ENCODE results near the gene PBX2. TPM values are rescaled to one million over a fixed set of nuclear protein-coding genes. Genes with fewer than 3 reads are reported as not detected.

The PBX2 gene
- total and polyA plus RNA-seq, 4 donors, result 1.5 to 52.5 (median 18.7) TPM

DNA sequence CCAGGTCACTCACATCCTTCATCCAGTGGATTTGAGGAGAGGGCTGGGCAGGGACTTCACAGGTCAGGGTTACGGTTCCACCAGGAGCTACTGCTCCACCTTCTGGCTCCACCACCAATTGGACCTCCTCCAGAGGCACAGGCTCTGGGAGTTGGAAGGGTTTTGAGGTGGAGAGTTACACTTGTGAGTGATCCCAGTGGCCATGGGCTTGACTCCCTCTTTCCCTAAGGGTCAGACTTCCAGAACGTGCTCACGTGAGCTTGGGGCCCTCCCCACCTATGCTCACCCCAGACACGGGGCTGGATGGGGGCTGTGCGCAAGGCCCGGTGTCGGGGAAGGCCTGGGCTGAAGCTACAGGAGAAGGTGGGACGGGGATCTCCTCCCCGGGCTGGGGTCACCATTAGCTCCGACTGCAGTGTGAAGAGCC lies 7.4 kb downstream of the PBX2 start:
- 93% methylated on average over 10 of the region's 10 CpGs for WGBS
- peaks cover 0 to 15% (median 14%) of the 10 kb centered on the region in 4 donors for H3K4me1 ChIP-seq (ENCODE audit: control insufficient read depth in 4 of 4, insufficient read depth in 4 of 4, low read length in 3 of 4)
- TF ChIP-seq HNF4A (conservative IDR thresholded peaks at IDR 0.05), result no peak
- TF ChIP-seq RAD21 (IDR thresholded peaks at IDR 0.05), result no peak
- TF ChIP-seq YY1 (IDR thresholded peaks at IDR 0.05), result no peak
- no peak for TF ChIP-seq RXRA (IDR thresholded peaks at IDR 0.05)
- no peak for TF ChIP-seq HNF4G (IDR thresholded peaks at IDR 0.05)
- no peak for TF ChIP-seq FOXA1 (IDR thresholded peaks at IDR 0.05)
- no peak for TF ChIP-seq TAF1 (conservative IDR thresholded peaks at IDR 0.05)
- TF ChIP-seq EGR1 (IDR thresholded peaks at IDR 0.05; ENCODE audit: low read depth in 2 of 2), result no peak
- TF ChIP-seq NR2F2 (IDR thresholded peaks at IDR 0.05), result no peak
- H3K36me3 ChIP-seq (ENCODE audit: control insufficient read depth in 4 of 4, insufficient read depth in 3 of 4, low read depth in 1 of 4, low read length in 3 of 4), result peaks cover 0 to 33% (median 17%) of the 10 kb centered on the region in 4 donors
- H3K27me3 ChIP-seq (ENCODE audit: control insufficient read depth in 4 of 4, insufficient read depth in 4 of 4, low read length in 3 of 4), result no peaks in the 10 kb centered on the region
- no peak overlapping the region for H3K27ac ChIP-seq (ENCODE audit: low read depth in 1 of 2, low read length in 2 of 2)
- peak; percentile 52 for DNase-seq (ENCODE audit: low spot score)
- H3K4me3 ChIP-seq (ENCODE audit: low read depth in 1 of 3, low read length in 3 of 3), result no peak overlapping the region
- no peaks in the 10 kb centered on the region for H3K9me3 ChIP-seq (ENCODE audit: control insufficient read depth in 4 of 4, low read length in 3 of 4)
- H3K9ac ChIP-seq (ENCODE audit: low read depth in 1 of 2, low read length in 2 of 2), result no peak overlapping the region

GRCh38 chr6:32181915-32182529 lies 8.0 kb downstream of the PBX2 start:
- no peak for TF ChIP-seq RAD21 (IDR thresholded peaks at IDR 0.05)
- Histone ChIP-seq H3K4me1 (ENCODE audit: control insufficient read depth in 4 of 4, insufficient read depth in 4 of 4, low read length in 3 of 4) (peaks cover 0 to 20% (median 18%) of the 10 kb centered on the region in 4 donors), H3K36me3 (ENCODE audit: control insufficient read depth in 4 of 4, insufficient read depth in 3 of 4, low read depth in 1 of 4, low read length in 3 of 4) (peaks cover 0 to 29% (median 13%) of the 10 kb centered on the region in 4 donors), H3K27ac (ENCODE audit: low read depth in 1 of 2, low read length in 2 of 2) (no peak overlapping the region), H3K27me3 (ENCODE audit: control insufficient read depth in 4 of 4, insufficient read depth in 4 of 4, low read length in 3 of 4) (no peaks in the 10 kb centered on the region), H3K9ac (ENCODE audit: low read depth in 1 of 2, low read length in 2 of 2) (no peak overlapping the region), H3K9me3 (ENCODE audit: control insufficient read depth in 4 of 4, low read length in 3 of 4) (no peaks in the 10 kb centered on the region), H3K4me3 (ENCODE audit: low read depth in 1 of 3, low read length in 3 of 3) (no peak overlapping the region)
- 87% methylated on average over 10 of the region's 10 CpGs for WGBS
- DNase-seq (ENCODE audit: low spot score), result peak; percentile 74

GRCh38 chr6:32181148-32181702 lies 8.8 kb downstream of the PBX2 start:
- H3K36me3 ChIP-seq (ENCODE audit: control insufficient read depth in 4 of 4, insufficient read depth in 3 of 4, low read depth in 1 of 4, low read length in 3 of 4), result peaks cover 0 to 22% (median 10%) of the 10 kb centered on the region in 4 donors
- TF ChIP-seq RXRA (IDR thresholded peaks at IDR 0.05) (no peak), NR2F2 (IDR thresholded peaks at IDR 0.05) (no peak), YY1 (IDR thresholded peaks at IDR 0.05) (no peak), TAF1 (conservative IDR thresholded peaks at IDR 0.05) (no peak)
- TF ChIP-seq, protein P1, sequence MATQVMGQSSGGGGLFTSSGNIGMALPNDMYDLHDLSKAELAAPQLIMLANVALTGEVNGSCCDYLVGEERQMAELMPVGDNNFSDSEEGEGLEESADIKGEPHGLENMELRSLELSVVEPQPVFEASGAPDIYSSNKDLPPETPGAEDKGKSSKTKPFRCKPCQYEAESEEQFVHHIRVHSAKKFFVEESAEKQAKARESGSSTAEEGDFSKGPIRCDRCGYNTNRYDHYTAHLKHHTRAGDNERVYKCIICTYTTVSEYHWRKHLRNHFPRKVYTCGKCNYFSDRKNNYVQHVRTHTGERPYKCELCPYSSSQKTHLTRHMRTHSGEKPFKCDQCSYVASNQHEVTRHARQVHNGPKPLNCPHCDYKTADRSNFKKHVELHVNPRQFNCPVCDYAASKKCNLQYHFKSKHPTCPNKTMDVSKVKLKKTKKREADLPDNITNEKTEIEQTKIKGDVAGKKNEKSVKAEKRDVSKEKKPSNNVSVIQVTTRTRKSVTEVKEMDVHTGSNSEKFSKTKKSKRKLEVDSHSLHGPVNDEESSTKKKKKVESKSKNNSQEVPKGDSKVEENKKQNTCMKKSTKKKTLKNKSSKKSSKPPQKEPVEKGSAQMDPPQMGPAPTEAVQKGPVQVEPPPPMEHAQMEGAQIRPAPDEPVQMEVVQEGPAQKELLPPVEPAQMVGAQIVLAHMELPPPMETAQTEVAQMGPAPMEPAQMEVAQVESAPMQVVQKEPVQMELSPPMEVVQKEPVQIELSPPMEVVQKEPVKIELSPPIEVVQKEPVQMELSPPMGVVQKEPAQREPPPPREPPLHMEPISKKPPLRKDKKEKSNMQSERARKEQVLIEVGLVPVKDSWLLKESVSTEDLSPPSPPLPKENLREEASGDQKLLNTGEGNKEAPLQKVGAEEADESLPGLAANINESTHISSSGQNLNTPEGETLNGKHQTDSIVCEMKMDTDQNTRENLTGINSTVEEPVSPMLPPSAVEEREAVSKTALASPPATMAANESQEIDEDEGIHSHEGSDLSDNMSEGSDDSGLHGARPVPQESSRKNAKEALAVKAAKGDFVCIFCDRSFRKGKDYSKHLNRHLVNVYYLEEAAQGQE (IDR thresholded peaks at IDR 0.05), result no peak
- 93% methylated on average over 15 of the region's 15 CpGs for WGBS
- H3K27me3 ChIP-seq (ENCODE audit: control insufficient read depth in 4 of 4, insufficient read depth in 4 of 4, low read length in 3 of 4), result no peaks in the 10 kb centered on the region
- no peak for DNase-seq (ENCODE audit: low spot score)
- no peak overlapping the region for H3K4me3 ChIP-seq (ENCODE audit: low read depth in 1 of 3, low read length in 3 of 3)
- H3K4me1 ChIP-seq (ENCODE audit: control insufficient read depth in 4 of 4, insufficient read depth in 4 of 4, low read length in 3 of 4), result peaks cover 0 to 28% (median 26%) of the 10 kb centered on the region in 4 donors
- no peaks in the 10 kb centered on the region for H3K9me3 ChIP-seq (ENCODE audit: control insufficient read depth in 4 of 4, low read length in 3 of 4)
- no peak overlapping the region for H3K27ac ChIP-seq (ENCODE audit: low read depth in 1 of 2, low read length in 2 of 2)
- H3K9ac ChIP-seq (ENCODE audit: low read depth in 1 of 2, low read length in 2 of 2), result no peak overlapping the region
